Gastrocnemius medialis (tissue), 4 donors: ENCODE results near the gene NID1.

Experiments used
- CTCF ChIP-seq, 5 experiments: fragments of 450-650 bp in 3 of 5; fragments of 200-600 bp in 2 of 5; sonication (generic) in 2 of 5; IDR thresholded peaks in 4 of 5; conservative IDR thresholded peaks in 1 of 5; 1 replicate in 4 of 5; 2 replicates in 1 of 5; pipeline ENCODE4 v1.5.1; 2016 to 2019; ENCODE audit warnings: antibody characterized with exemption in 5 of 5, mild to moderate bottlenecking in 3 of 5, moderate library complexity in 3 of 5
- POLR2A ChIP-seq, 2 donors: fragments of 450-650 bp; IDR thresholded peaks; one replicate each; pipeline ENCODE4 v1.6.1; 2017; ENCODE audit warnings: antibody characterized with exemption in 2 of 2, mild to moderate bottlenecking in 2 of 2, moderate library complexity in 2 of 2

GRCh38 chr1:236041631-236042618, 23.0 kb downstream of the NID1 start:
- TF ChIP-seq CTCF (IDR thresholded peaks at IDR 0.05 in 4 of 5, conservative IDR thresholded peaks at IDR 0.05 in 1 of 5) = no peak
- TF ChIP-seq POLR2A (IDR thresholded peaks at IDR 0.05) = no peak
